GM19328 (cell line): ENCODE results near the gene BHLHE23.
A peak's percentile ranks its signal among the peaks of the same experiment; 100 is the strongest.

ENCODE experiments used
- ATAC-seq: cut with Tn5 transposase; IDR thresholded peaks from one replicate; pipeline ENCODE4 v1.9.1; 2021; ENCODE audit warnings: mild to moderate bottlenecking, moderate library complexity; ENCODE audit not compliant: unreplicated experiment

Gene BHLHE23

GRCh38 chr20:62994869-62995281 lies 11.9 kb downstream of the BHLHE23 start:
- ATAC-seq: no peak

GRCh38 chr20:62993856-62994494 lies 12.8 kb downstream of the BHLHE23 start:
- no peak for ATAC-seq

DNA sequence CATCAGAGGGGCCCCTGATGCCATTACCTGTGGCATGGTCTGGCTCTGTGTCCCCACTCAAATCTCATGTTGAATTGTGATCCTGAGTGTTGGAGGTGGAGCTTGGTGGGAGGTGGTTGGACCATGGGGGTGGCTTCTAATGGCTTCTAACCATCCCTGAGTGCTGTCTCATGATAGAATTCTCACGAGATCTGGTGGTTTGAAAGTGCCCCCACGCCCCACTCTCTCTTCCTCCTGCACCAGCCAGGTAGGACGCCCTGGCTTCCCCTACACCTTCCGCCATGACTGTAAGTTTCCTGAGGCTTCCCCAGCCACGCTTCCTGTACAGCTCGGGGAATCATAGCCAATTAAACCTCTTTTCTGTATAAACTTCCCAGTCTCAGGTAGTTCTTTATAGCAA lies 14.9 kb downstream of the BHLHE23 start:
- no peak for ATAC-seq

- no peak for ATAC-seq
Measured at GRCh38 chr20:62991196-62991807, 15.5 kb downstream of the BHLHE23 start.

DNA sequence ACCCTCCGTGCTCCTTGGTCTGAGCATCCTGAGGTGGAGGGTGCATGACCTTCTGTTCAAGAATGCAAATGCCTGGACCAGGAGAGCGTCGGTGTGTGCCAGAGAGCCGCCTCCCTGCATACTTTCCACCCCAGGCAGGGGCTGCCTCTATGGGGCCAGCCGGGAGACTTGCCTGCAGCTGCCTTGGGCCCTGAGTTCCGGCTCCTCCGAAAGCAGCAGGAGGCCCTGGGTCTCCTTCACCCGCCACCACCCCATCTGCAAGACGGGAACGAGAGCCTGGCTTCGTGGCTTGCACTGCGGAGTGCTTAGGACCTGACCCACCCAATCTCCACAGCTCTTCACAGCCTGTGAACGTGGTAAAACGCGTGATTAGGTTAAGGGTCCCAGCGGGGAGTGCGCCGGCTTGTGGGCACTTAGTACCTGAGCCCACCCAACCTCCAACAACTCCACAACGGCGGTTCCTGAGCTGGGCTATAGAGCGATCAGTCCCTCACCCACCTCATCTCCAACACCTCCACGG lies 16.4 kb downstream of the BHLHE23 start:
- no peak for ATAC-seq

DNA sequence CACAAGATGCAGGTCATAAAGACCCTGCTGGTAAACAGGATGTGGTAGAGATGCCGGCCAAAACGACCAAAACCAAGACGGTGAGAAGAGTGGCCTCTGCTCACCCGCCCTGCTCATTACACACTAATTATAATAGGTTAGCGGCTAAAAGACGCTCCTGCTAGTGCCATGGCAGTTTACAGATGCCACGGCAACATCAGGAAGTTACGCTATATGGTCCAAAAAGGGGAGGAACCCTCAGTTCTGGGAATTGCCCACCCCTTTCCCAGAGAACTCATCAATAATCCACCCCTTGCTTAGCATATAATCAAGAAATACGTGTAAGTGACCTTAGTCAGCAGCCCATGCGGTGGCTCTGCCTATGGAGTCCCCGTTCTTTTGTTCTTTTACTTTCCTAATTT lies 17.6 kb downstream of the BHLHE23 start:
- ATAC-seq: no peak

DNA sequence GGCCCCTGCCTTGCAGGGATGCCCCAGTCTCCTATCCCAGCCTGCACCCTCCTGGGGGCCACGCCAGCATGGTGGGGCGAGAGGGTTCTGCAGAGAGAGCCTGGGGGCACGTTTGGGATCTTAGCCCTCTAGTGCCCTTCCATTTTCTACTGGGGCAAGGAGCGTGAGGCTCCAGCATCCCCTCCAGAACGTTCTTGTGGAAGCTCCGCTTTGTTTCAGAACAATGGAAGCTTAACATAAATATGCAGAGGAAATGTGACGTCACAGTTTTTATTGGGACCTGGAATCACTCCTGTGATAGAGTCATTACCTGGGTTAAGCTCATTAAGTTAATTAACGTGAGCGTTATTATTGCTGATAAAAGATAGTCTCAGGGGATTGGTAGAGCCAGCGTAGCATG lies 19.6 kb downstream of the BHLHE23 start:
- no peak for ATAC-seq

GRCh38 chr20:62986257-62986800 lies 20.4 kb downstream of the BHLHE23 start:
- ATAC-seq: no peak

DNA sequence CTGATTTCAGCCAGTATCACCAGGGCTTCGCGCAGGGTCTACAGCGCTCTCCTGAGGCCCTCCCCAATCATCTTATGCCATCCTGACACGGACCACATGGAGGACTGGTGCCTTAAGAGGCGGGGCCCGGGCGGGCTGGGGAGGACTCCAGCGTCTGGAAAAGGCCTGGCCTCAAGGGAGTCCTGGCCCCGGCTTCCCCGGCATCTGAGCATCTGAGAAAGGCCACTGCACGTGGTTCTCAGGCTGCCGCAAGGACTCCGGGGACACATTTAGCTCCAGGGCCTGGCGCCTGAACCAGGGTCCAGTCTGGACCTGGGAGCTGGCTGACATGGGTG lies 21.4 kb downstream of the BHLHE23 start:
- ATAC-seq: no peak

GRCh38 chr20:62984666-62985443 lies 21.9 kb downstream of the BHLHE23 start:
- ATAC-seq: no peak

GRCh38 chr20:62983210-62983609 lies 23.6 kb downstream of the BHLHE23 start:
- no peak for ATAC-seq

DNA sequence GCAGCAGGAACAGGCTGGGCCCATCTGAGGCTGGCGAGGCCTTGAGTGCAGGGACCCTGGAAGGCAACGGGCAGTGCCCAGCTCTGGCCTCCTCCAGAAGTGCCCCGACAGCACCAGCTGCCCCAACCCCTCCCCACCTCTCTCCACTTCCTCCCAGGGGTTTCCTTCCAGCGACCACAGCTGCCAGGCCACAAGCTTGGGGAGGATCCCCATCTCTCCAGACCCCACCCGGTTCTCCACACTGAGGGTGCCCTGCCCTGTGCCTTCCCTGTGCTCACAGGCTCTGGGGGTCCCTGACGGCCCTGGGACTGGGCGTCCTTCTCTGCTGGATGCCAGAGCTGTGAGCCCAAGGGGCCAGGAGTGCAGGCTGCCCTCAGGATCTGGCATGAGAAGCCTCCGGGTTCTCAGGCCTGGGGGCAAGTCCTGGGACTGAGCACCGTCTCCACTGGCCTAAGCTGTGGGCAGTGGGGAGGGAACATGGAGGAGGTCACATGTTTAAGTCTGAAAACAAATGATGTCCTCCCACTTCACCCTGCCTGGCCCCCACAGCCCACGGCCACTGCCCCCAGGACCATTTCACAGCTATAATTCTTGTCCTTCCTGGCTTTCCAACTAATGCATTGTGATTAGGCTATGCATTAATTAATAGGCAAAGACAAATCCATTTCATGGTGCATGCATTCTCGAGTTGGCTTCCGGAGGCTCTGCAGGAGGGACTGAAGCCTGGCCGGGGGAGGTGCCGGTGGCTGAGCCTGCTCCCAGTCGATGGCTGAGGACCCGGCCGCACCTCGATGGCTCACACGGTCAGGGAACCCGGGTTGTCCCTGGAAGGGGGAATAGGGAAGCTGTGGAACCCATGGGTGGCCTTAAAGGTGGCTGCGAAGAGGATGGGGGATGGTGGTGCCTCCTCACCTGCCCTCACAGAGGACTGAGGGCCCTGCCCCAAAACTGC lies 24.4 kb downstream of the BHLHE23 start:
- ATAC-seq: no peak

DNA sequence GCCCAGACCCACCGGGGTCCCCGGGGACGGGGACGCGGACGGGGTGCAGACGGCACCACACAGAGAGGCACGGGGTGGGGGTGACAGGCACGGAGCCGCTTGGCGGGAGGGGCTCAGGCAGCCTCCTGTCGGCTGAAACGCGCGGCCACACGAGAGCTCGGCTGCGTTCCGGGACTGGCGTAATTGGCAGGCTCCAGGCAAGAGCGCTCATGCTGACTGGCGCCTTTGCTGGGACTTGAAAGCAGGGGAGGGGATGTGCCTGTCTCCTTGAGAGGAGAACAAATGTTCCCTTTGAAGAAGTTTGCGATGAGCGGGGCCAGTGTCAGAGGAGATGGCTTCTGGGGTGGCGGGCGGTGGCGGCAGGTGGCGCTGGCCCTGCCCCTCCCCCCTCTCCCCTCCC lies 25.8 kb downstream of the BHLHE23 start:
- ATAC-seq: no peak

- ATAC-seq: no peak
Measured at GRCh38 chr20:62980380-62980960, 26.3 kb downstream of the BHLHE23 start.

DNA sequence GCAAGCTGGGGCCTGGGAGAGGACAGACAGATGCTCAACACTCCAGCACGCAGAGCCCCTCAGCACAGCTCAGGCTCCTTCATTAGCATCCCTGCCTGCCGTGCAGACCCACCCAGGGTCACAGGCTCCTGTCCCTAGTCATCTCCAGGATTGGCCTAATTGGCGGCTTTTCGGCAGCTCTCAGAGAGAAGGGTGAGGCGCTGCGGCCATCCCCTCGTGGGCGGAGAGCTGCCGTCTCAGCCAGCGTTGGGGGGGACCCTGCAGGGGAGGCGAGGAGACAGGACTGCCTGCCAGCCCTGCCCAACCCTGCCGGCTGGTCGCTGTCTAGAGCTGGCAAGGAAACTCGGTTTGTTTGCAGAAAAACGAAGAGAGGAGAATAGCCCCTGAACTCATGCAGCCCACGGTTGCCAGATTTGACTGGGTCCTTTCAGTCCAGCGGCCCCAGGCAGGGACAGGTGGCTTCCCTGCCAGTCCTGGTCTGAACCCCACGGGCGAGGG lies 26.8 kb downstream of the BHLHE23 start:
- ATAC-seq: no peak

DNA sequence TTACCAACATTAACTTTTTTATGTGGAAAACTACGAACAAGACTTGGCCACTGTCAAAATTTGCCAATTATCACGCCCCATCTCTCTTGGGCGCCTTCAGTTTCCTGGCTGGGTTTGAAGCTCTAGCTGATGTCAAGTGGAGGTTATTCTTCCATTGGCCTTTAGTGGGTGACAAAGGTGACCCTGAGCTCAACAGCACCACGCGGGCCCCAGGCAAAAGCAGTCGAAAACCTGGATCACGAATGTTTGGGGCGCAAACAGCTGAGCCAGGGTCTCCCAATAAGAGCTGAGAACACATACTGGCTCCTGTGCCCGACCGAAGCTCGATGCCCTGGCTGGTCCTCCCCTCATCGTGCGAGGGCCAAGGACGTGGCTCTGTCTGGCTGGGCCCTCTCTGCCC lies 27.5 kb downstream of the BHLHE23 start:
- no peak for ATAC-seq

DNA sequence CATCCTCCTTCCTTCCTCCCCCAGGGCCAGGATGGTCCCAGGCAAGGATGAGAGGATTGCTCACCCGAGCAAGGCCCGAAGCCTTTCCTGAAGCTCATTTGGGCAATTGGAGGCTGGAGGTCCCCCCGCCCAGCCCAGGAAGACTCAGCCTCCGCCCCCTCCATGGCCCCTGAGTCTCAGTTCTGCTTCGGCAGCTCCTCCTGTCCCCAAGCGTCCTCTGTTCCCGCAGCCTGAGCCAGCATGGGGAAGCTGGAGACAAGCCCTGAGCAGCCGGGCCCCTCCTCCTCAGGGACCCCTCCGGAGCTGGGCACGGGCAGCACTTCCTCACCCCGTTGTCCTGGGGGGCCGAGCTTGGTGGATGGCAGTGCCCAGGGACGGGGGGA lies 28.2 kb downstream of the BHLHE23 start:
- no peak for ATAC-seq

DNA sequence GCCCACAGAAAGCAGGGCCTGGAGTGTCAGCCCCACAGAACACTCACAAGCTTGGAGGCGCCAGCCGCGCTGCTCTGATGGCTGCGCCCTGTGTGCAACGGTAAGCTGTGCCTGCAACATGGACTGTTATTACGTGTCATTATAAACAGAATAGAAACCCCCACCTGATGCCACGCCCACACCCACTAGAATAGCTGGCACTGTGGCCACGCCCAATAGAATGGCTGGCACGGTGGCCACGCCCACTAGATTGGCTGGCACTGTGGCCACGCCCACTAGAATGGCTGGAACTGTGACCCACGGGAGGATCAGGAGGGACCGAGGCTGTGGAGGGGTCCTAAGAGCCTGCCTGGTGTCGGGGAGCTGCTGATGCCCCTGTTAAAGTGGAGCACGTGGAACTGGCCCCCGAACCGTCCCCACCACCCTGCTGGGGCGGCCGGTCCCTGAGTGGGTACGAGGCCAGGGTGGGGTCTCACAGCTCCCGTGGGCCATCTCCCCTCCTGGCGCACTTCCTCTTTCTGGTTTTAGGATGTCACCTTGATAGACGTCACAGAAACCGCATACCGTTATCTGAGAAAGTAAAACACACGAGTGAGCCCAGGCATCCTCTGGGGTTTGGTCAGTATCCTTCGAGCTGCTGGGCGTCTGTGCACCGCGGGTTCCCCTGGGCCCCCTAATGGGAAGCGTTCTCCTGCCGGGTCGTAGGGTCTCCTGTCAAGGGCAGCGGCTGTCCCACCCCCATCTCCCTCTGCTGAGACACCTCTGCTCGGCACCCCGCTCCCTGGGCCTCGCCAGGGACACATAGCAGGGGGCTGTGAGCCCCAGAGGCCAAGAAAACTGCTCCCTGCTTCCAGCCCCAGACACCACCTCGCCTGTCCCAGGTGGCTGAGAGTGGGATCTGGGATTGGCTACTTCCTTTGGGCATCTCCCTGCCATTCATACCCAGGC lies 28.9 kb downstream of the BHLHE23 start:
- ATAC-seq: peak; percentile 59

GRCh38 chr20:62976886-62977285 lies 29.9 kb downstream of the BHLHE23 start:
- no peak for ATAC-seq
